Smooth muscle cell of the umbilical artery (primary cell): Measurements from ENCODE around the gene FAM78B. TPM values are rescaled to one million over a fixed set of nuclear protein-coding genes. Genes with fewer than 3 reads are reported as not detected.

Experiments
- total RNA-seq: library from RNA; depleted of rRNA; stranded (reverse); fragments of >200 nt; gene quantifications from 2 replicates; pipeline ENCODE4 v1.2.3, GENCODE V29; 2014

The FAM78B gene
- 0.32 TPM in 1 of 2 replicates, not detected in the other for total RNA-seq

GRCh38 chr1:166166698-166167571, at the start of gene FAM78B:
Gene FAM78B, minus strand, starts transcription at chr1:166167001. Its CDS starts 753 bp downstream, at chr1:166166248.

